HepG2 (cell line): ENCODE data around the gene XKR7. TPM values are rescaled to one million over a fixed set of nuclear protein-coding genes. Genes with fewer than 3 reads are reported as not detected.
A peak's percentile ranks its signal among the peaks of the same experiment; 100 is the strongest.

Source experiments
- ATAC-seq: fragments of 200-7000 bp; cut with Tn5 transposase; 3 replicates; pipeline ENCODE4 v1.9.1; 2020; ENCODE audit warnings: mild to moderate bottlenecking, moderate library complexity
- BruUV-seq: library from RNA; stranded (reverse); fragments of 400-500 nt; replicated peaks from 2 replicates; lab custom pipeline; 2021; lab: Mats Ljungman, UMichigan
- CTCF ChIA-PET: fragments of 300-600 bp; formaldehyde crosslinking; extraction: SDS; loops from one replicate; lab custom pipeline; 2021; ENCODE audit warnings: low total read pairs, inconsistent platforms, low intra/inter-chr PET ratio; lab: Yijun Ruan, JAX
- POLR2A ChIA-PET: fragments of 350-600 bp; sonication (Branson Sonifier 250); formaldehyde crosslinking; loops from one replicate; lab custom pipeline; 2020; ENCODE audit warnings: antibody characterized with exemption, inconsistent platforms; lab: Yijun Ruan, JAX
- DNase-seq: peaks from one replicate; pipeline ENCODE4 v3.0.0-alpha.2; 2015; ENCODE audit warnings: low spot score
- FAIRE-seq: peaks from 3 replicates; lab custom pipeline; 2011; peaks lifted over from hg19 to GRCh38; lab: Jason Lieb, UNC
- H2AFZ ChIP-seq: one replicate; pipeline ENCODE4 v1.6.1; 2011; ENCODE audit warnings: low read length, inconsistent platforms
- H3K27ac ChIP-seq: fragments of 300-600 bp; 3 replicates; pipeline ENCODE4 v1.8.0; 2011; ENCODE audit warnings: mixed run types, mild to moderate bottlenecking, mixed read lengths, low read length, inconsistent platforms; ENCODE audit not compliant: insufficient read depth; ENCODE audit errors: extremely low read length
- H3K27me3 ChIP-seq, 2 experiments: fragments of 200-600 bp in 1 of 2; 2 replicates in 1 of 2; 3 replicates in 1 of 2; pipeline versions ENCODE4 v1.6.0 to v1.8.0; 2011; ENCODE audit warnings: low read length in 2 of 2, mild to moderate bottlenecking in 2 of 2, moderate library complexity in 2 of 2, inconsistent platforms in 1 of 2; ENCODE audit not compliant: insufficient read depth in 2 of 2, control insufficient read depth in 1 of 2
- H3K36me3 ChIP-seq, 2 experiments: fragments of 200-600 bp in 1 of 2; replicated peaks in 1 of 2; 2 replicates in 1 of 2; 3 replicates in 1 of 2; pipeline versions ENCODE4 v1.5.1 to v1.8.0; 2011; ENCODE audit warnings: low read length in 2 of 2, inconsistent platforms in 1 of 2; ENCODE audit not compliant: insufficient read depth in 2 of 2, control insufficient read depth in 1 of 2
- H3K4me1 ChIP-seq: 2 replicates; pipeline ENCODE4 v1.5.1; 2012; ENCODE audit warnings: low read length, inconsistent platforms; ENCODE audit not compliant: insufficient read depth
- H3K4me2 ChIP-seq: 2 replicates; pipeline ENCODE4 v1.6.0; 2011; ENCODE audit warnings: low read depth, low read length, inconsistent platforms
- H3K4me3 ChIP-seq, 3 experiments: fragments of 200-600 bp in 1 of 3; sonication (generic), shearing (Covaris generic) in 1 of 3; replicated peaks in 1 of 3; 2 replicates each; pipeline ENCODE4 v1.5.1; 2011 to 2016; ENCODE audit warnings: low read length in 3 of 3, inconsistent platforms in 2 of 3, low read depth in 2 of 3, mild to moderate bottlenecking in 2 of 3, control low read depth in 1 of 3, mixed read lengths in 1 of 3; ENCODE audit not compliant: insufficient read depth in 1 of 3
- H3K79me2 ChIP-seq: one replicate; pipeline ENCODE4 v1.6.1; 2011; ENCODE audit warnings: low read length, inconsistent platforms; ENCODE audit not compliant: insufficient read depth
- H3K9ac ChIP-seq: 2 replicates; pipeline ENCODE4 v1.6.0; 2011; ENCODE audit warnings: mild to moderate bottlenecking, low read depth, low read length, inconsistent platforms; ENCODE audit not compliant: insufficient read depth
- H3K9me3 ChIP-seq: 2 replicates; pipeline ENCODE4 v1.5.1; 2012; ENCODE audit warnings: mild to moderate bottlenecking, low read length
- H4K20me1 ChIP-seq: 2 replicates; pipeline ENCODE4 v1.6.0; 2011; ENCODE audit warnings: inconsistent platforms, mild to moderate bottlenecking, low read length, moderate library complexity; ENCODE audit not compliant: insufficient read depth
- CBX1 ChIP-seq: IDR thresholded peaks from one replicate; pipeline ENCODE4 v1.6.1; 2016; ENCODE audit warnings: antibody characterized with exemption, low read depth
- DRAP1 ChIP-seq: IDR thresholded peaks from 2 replicates; pipeline ENCODE4 v1.6.1; 2016; ENCODE audit warnings: missing genetic modification reagents, missing compliant biosample characterization
- ZNF629 ChIP-seq: sonication (generic); formaldehyde crosslinking; conservative IDR thresholded peaks from 2 replicates; pipeline ENCODE4 v1.5.0; 2020; ENCODE audit warnings: missing genetic modification reagents
- WGBS: methylation state at CpG from one replicate; pipeline ENCODE4 v1.1.6; 2017; ENCODE audit warnings: low lambda C conversion rate; 5-methylcytosine and 5-hydroxymethylcytosine counted together
- in situ Hi-C: cut with HindIII; loops from 2 replicates; pipeline ENCODE4 v1.10.0; 2017; ENCODE audit warnings: low pct_unique_long_range_greater_than_20kb; ENCODE audit not compliant: extremely low pct_ligation_motif_present
- intact Hi-C: fragments of 100-400 bp; cut with micrococcal nuclease; formaldehyde crosslinking; loops from one replicate; pipeline ENCODE4 v1.10.0; 2022; ENCODE audit not compliant: unreplicated experiment
- polyA plus RNA-seq, 8 experiments: library from polyadenylated mRNA; depleted of rRNA in 3 of 8; stranded (reverse) in 7 of 8; unstranded in 1 of 8; fragments of >200 nt; fragmentation: Illumina TruSeq in 4 of 8; extraction: Trizol in 4 of 8; gene quantifications; 2 replicates each; pipeline versions ENCODE4 v1.2.1 to v1.2.3, GENCODE V29; 2011 to 2016; ENCODE audit warnings: low read depth in 4 of 8, missing spikeins in 1 of 8, mixed read lengths in 1 of 8; ENCODE audit not compliant: insufficient read depth in 1 of 8
- total RNA-seq, 5 experiments: library from RNA; depleted of rRNA; stranded (reverse); fragments of >200 nt; fragmentation: Illumina TruSeq; extraction: Trizol; gene quantifications; 2 replicates each; pipeline ENCODE4 v1.2.3, GENCODE V29; 2016; ENCODE audit warnings: low read depth in 1 of 5

The XKR7 gene
- total and polyA plus RNA-seq, 2 of the 13 experiments (the other 11 are each of a cell fraction or from before 2014, with no cell fraction given), result not detected

- ATAC-seq (no peak), FAIRE-seq (no peak), DNase-seq (no peak)
- Histone ChIP-seq H3K9me3 (no peaks in the 10 kb centered on the region), H3K79me2 (no peaks in the 10 kb centered on the region), H2AFZ (no peak overlapping the region), H3K4me3 (no peak overlapping the region), H3K4me2 (no peak overlapping the region), H3K9ac (no peak overlapping the region), H3K27me3 (peaks cover 2 to 5% of the 10 kb centered on the region in 2 experiments; a peak in 3 of 5 replicates), H4K20me1 (no peaks in the 10 kb centered on the region; the same call in 1 of the 2 replicates), H3K27ac (no peak overlapping the region), H3K4me1 (no peaks in the 10 kb centered on the region), H3K36me3 (no peaks in the 10 kb centered on the region)
- BruUV-seq, result no TSS peak
- POLR2A ChIA-PET, result interaction anchor here (1.4 kb wide), 1 partner anchor 20 kb away, joined by 3 read pairs; the partner anchor contains the start of gene PDRG1
- TF ChIP-seq DRAP1 (CRISPR knock-in tag), result no peak
- in situ Hi-C loops (no loop called here), intact Hi-C loops (no loop called here)
- CTCF ChIA-PET, result no interaction called here
- 3% methylated on average over 4 of the region's 4 CpGs for WGBS
Measured at GRCh38 chr20:31972471-31973021, 4.6 kb downstream of the XKR7 start.

GRCh38 chr20:31974296-31974695 is 6.3 kb downstream of the XKR7 start:
- in situ Hi-C loops (no loop called here), intact Hi-C loops (no loop called here)
- ATAC-seq (no peak), FAIRE-seq (no peak), DNase-seq (no peak)
- WGBS, result 33% methylated on average over 2 of the region's 2 CpGs
- no peaks in the 10 kb centered on the region for H3K79me2 ChIP-seq
- ChIA-PET POLR2A (no interaction called here), CTCF (no interaction called here)
- peaks cover 2 to 5% of the 10 kb centered on the region in 2 experiments; a peak in 3 of 5 replicates for H3K27me3 ChIP-seq
- no peak overlapping the region for H3K9ac ChIP-seq
- no peaks in the 10 kb centered on the region for H4K20me1 ChIP-seq
- no peaks in the 10 kb centered on the region for H3K36me3 ChIP-seq
- H3K27ac ChIP-seq, result no peak overlapping the region
- no peak overlapping the region for H3K4me3 ChIP-seq
- H3K4me1 ChIP-seq, result no peaks in the 10 kb centered on the region
- no peak overlapping the region for H2AFZ ChIP-seq
- TF ChIP-seq CBX1, result no peak
- TF ChIP-seq ZNF629 (CRISPR knock-in tag), result peak; percentile 55
- H3K4me2 ChIP-seq, result no peak overlapping the region
- no TSS peak for BruUV-seq
- no peaks in the 10 kb centered on the region for H3K9me3 ChIP-seq
